ENCODE data around the gene PPP1R9B. TPM values are rescaled to one million over a fixed set of nuclear protein-coding genes. Genes with fewer than 3 reads are reported as not detected.

PPP1R9B gene
- total RNA-seq, 4 donors from 2014 or later = 9.2 to 65.3 (median 20.6) TPM

DNA sequence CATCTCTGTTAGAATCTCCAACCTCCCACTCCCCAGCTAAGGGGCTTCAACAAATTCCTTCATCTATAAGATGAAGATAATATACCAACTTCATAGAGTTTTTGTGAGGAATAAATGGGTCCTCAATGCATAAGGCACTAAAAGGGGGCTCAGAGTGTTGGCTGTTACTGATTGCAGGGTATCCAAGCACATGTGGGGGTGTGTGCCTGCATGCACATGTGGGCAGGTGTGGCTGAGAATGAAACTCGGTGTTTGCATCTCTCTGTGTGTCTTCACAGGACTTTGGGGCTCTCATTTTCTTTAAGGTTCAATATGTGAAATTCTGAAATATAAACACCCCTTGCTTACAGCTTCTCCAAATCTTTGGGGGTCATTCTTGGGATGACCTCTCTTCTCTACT, 4.1 kb upstream of the PPP1R9B start:
- intact Hi-C loops (cut with DNase I; ENCODE audit: low total_unique reads) = no loop called here
- TF ChIP-seq POLR2A (IDR thresholded peaks at IDR 0.05) = no peak
- TF ChIP-seq, protein P1, sequence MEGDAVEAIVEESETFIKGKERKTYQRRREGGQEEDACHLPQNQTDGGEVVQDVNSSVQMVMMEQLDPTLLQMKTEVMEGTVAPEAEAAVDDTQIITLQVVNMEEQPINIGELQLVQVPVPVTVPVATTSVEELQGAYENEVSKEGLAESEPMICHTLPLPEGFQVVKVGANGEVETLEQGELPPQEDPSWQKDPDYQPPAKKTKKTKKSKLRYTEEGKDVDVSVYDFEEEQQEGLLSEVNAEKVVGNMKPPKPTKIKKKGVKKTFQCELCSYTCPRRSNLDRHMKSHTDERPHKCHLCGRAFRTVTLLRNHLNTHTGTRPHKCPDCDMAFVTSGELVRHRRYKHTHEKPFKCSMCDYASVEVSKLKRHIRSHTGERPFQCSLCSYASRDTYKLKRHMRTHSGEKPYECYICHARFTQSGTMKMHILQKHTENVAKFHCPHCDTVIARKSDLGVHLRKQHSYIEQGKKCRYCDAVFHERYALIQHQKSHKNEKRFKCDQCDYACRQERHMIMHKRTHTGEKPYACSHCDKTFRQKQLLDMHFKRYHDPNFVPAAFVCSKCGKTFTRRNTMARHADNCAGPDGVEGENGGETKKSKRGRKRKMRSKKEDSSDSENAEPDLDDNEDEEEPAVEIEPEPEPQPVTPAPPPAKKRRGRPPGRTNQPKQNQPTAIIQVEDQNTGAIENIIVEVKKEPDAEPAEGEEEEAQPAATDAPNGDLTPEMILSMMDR (IDR thresholded peaks at IDR 0.05) = no peak
- Histone ChIP-seq H3K27ac (peak overlapping the region; percentile 93 to 94), H3K27me3 (no peaks in the 10 kb centered on the region), H3K36me3 (no peaks in the 10 kb centered on the region), H3K4me1 (peaks cover 0 to 6% of the 10 kb centered on the region in 2 donors), H3K4me3 (no peak overlapping the region), H3K9me3 (no peaks in the 10 kb centered on the region)
- no peak for DNase-seq

DNA sequence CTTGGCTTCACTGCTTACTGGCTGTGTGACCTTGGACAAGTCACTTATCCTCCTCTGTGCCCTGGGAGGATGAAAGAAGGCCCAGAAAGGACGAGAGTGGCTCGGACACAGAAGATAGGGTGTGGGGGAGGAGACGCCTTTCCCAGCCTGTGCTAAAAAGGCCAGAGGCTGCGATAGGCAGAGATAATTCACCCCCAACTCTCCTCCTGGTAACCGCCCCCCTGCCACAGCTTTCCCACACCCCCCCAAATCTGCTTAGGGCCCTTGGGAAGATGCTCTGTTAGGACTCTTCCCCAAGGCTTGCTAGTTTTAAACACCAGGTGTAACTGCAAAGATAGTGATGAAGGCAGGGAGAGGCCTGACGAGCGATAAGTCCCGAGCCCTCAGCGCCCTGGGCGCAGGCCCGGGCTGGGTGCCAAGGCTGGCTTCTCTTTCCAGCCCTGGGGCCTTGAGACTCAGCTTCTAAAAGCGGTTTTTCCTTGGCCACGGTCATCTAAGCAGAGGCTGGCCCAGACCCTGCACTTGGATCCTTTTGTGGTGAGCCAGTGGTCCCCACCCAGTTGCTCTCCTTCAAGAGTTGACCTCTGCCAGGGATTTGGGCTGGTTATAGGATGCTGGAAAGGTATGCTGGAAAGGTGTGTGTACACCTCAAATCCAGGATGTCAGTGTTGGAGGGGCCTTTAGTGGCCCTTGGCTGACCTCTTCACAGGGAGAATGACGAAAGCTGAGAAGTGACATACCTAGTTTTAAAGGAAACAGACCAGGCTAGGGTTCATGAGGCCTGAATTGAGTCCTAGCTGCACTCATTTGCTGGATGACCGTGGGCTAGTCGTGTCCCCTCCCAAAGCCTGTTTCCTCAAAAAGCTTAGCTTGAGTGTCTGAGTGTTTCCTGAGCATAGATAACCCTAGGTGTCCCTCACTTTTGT, 3.4 kb upstream of the PPP1R9B start:
- Histone ChIP-seq H3K36me3 (no peaks in the 10 kb centered on the region), H3K4me1 (peaks cover 0 to 6% of the 10 kb centered on the region in 2 donors), H3K9me3 (no peaks in the 10 kb centered on the region), H3K27me3 (no peaks in the 10 kb centered on the region), H3K4me3 (no peak overlapping the region), H3K27ac (peak overlapping the region; percentile 93 to 94)
- TF ChIP-seq, protein P1 (IDR thresholded peaks at IDR 0.05) = no peak
- no peak for TF ChIP-seq POLR2A (IDR thresholded peaks at IDR 0.05)
- peak in 1 of 2 donors; percentile 54 for DNase-seq
- intact Hi-C loops (cut with DNase I; ENCODE audit: low total_unique reads) = no loop called here

DNA sequence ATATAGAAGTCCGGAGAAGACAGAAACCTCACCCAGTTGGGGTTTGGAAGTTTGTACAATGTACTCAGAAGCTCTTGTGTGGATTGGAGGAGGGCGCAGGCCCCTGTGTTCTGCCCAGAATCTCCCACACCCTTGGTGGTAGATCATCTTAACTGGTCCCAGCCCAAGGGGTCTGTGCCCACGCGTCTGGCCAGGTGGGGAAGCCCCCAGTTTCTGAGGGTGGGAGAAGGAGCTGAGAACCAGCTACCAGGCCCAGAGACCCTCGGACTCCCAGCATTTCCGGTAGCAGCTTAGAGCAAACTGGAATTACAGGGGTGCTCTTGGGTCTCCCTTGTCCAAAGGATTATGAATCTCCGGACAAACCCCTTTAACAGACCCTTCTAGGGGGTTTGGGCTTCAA, 2.3 kb upstream of the PPP1R9B start:
- H3K27me3 ChIP-seq = no peaks in the 10 kb centered on the region
- H3K4me3 ChIP-seq = no peak overlapping the region
- peak overlapping the region; percentile 93 to 94 for H3K27ac ChIP-seq
- no peak for DNase-seq
- no peaks in the 10 kb centered on the region for H3K36me3 ChIP-seq
- peaks cover 2 to 6% of the 10 kb centered on the region in 2 donors for H3K4me1 ChIP-seq
- H3K9me3 ChIP-seq = no peaks in the 10 kb centered on the region
- TF ChIP-seq POLR2A (IDR thresholded peaks at IDR 0.05) = no peak
- TF ChIP-seq, protein P1 (IDR thresholded peaks at IDR 0.05) = no peak
- intact Hi-C loops (cut with DNase I; ENCODE audit: low total_unique reads) = no loop called here

DNA sequence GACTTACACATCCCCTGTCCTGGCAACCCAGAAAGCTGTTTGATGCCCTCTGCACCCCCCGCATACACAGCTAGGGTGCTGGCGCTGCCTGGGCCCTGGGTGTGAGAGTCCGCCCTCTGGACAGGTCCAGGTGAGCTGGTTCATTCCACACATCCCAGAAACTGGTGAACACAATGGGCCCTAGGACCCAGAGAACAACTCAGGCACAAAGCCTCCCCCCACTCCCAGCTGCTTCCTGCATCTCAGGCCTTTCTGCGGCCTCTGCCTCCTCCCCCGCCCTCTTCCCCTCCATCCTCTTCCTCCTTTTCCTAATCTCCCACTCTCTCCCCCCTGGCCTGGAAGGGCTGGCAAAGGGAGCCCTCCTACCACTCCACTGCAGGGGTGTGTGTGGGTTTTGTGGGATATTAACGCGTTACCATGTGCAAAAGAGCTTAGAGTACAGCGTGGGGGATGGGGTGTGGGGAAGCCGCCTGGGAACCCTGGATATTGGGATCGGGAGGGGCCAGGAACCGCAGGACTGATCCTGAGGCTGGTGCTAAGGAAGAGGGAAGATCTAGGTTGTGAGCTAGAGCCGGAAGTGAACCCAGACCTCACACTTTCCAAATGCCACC, 1.6 kb upstream of the PPP1R9B start:
- peak; percentile 82 to 90 for DNase-seq
- Histone ChIP-seq H3K4me1 (peaks cover 6 to 9% of the 10 kb centered on the region in 2 donors), H3K27ac (peak overlapping the region; percentile 93 to 94), H3K36me3 (no peaks in the 10 kb centered on the region), H3K9me3 (no peaks in the 10 kb centered on the region), H3K4me3 (peak overlapping the region; percentile 48 to 91), H3K27me3 (no peaks in the 10 kb centered on the region)
- TF ChIP-seq, protein P1 (IDR thresholded peaks at IDR 0.05) = peak in 2 of 4 experiments; percentile 34 to 37
- no peak for TF ChIP-seq POLR2A (IDR thresholded peaks at IDR 0.05)
- intact Hi-C loops (cut with DNase I; ENCODE audit: low total_unique reads) = no loop called here

Measured in uterus (tissue), 4 donors.